HAP-1 (cell line): ENCODE measurements around the gene TMEM132C.

Experiments
- DNase-seq, 2 experiments: peaks; one replicate each; pipeline ENCODE4 v3.0.0-alpha.2; 2016 to 2020; ENCODE audit warnings: low spot score in 2 of 2
- H3K27me3 ChIP-seq: fragments of 250-450 bp; sonication (Bioruptor Pico); 2 replicates; pipeline ENCODE4 v1.5.1; 2020; ENCODE audit warnings: low read depth, mild to moderate bottlenecking, moderate library complexity
- H3K36me3 ChIP-seq: fragments of 250-450 bp; sonication (Bioruptor Pico); replicated peaks from 2 replicates; pipeline ENCODE4 v1.5.1; 2020; ENCODE audit warnings: mild to moderate bottlenecking
- H3K4me1 ChIP-seq: fragments of 250-450 bp; sonication (Bioruptor Pico); 2 replicates; pipeline ENCODE4 v1.5.1; 2020; ENCODE audit warnings: mild to moderate bottlenecking
- H3K4me3 ChIP-seq: fragments of 250-450 bp; sonication (Bioruptor Pico); 2 replicates; pipeline ENCODE4 v1.5.1; 2020; ENCODE audit warnings: mild to moderate bottlenecking, moderate library complexity
- H3K9me3 ChIP-seq: fragments of 250-450 bp; sonication (Bioruptor Pico); 2 replicates; pipeline ENCODE4 v1.5.1; 2020; ENCODE audit warnings: mild to moderate bottlenecking, moderate library complexity
- in situ Hi-C: fragments of 300-500 bp; cut with MboI; formaldehyde crosslinking; loops from 3 replicates; pipeline ENCODE4 v1.14.3; 2020; ENCODE audit warnings: low sequenced_read_pairs, inconsistent platforms, mixed read lengths

The TMEM132C gene

DNA sequence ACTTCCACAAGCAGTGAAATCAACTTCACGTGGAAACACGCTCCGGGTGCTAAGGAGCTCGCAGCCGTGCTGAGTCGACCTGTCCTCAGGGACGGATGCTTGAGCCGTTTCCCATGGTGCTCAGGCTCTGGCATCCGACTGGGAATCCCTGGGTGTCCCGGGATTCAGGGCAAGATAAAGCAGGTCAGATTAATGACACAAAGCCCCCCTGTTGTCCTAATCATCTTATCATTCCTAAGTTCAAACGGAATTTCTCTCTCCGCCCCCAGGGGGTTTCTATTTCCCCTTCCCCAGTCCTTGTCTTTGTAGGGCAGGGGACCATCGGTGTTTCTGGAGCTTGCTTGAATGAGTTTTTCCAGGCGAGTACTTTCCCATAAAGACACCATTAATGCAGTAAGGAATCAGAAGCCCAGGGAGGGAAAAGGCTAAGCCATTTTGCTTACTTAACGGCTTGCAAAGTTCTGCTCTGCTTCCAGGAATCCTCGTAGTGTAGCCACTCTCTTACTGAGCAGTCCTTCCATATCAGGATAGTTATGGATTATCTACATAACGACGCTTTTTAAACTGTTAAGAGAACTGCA lies 116.5 kb downstream of the TMEM132C start:
- H3K36me3 ChIP-seq = no peaks in the 10 kb centered on the region
- no peaks in the 10 kb centered on the region for H3K4me1 ChIP-seq
- no peak overlapping the region for H3K4me3 ChIP-seq
- no peaks in the 10 kb centered on the region; the same call in 1 of the 2 replicates for H3K9me3 ChIP-seq
- DNase-seq = no peak
- H3K27me3 ChIP-seq = no peaks in the 10 kb centered on the region
- in situ Hi-C loops = no loop called here

DNA sequence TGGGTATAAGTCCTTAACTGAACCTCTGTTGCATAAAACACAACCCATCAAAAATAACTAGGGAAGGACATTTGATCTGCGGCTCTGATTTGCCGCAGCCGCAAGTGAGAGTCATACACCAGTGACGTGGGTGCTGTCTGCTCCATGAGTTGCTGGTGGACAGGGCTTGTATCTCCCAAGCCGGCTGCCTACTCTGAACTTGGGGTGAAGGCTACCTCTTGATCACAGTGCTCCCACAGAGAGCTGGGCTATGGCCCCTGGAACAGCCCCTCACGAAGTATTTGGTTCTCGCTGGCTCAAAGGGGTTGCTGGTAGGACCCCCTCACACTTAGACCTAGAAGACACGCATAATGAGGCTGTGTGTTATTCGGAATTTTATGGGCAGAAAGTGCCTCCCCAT lies 118.8 kb downstream of the TMEM132C start:
- H3K27me3 ChIP-seq = no peaks in the 10 kb centered on the region

DNA sequence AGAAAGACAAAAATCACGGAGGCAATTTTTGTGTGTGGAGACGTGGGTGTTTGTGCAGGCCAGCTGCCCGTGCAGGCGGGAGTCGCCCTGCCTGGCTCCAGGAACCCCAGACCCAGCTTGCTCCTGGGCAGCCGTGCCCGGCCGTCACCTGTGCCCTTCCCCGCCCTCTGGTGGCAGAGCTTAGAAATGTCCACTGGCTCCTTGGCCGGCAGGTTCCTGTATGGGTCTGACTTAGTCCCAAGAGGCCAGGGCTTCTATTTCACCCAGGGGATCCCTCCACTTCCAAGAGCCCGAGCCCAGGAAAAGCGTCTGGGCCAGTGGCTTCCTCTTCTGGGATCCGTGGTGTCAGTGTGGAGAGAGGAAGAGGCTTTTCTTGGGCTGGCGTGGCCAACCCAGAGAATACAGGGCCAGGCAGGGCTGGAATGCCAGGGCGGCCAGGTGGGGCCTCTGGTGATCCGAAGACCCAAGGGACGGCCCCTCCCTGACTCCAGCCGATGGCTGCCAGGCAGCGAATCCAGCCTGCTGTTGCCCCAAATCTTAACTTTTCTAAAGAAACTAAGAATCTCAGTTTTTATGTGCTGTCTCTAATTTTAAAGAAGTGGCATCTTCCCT lies 120.9 kb downstream of the TMEM132C start:
- in situ Hi-C loops = no loop called here
- peak in 1 of 2 experiments; percentile 24 for DNase-seq
- H3K27me3 ChIP-seq = no peaks in the 10 kb centered on the region
- H3K36me3 ChIP-seq = no peaks in the 10 kb centered on the region
- H3K4me1 ChIP-seq = no peaks in the 10 kb centered on the region
- no peak overlapping the region for H3K4me3 ChIP-seq
- H3K9me3 ChIP-seq = no peaks in the 10 kb centered on the region

More for the DNA sequence above, 118.8 kb downstream of the TMEM132C start:
- Histone ChIP-seq H3K9me3 (no peaks in the 10 kb centered on the region), H3K4me1 (no peaks in the 10 kb centered on the region), H3K4me3 (no peak overlapping the region), H3K36me3 (no peaks in the 10 kb centered on the region)
- in situ Hi-C loops = no loop called here
- DNase-seq = no peak

DNA sequence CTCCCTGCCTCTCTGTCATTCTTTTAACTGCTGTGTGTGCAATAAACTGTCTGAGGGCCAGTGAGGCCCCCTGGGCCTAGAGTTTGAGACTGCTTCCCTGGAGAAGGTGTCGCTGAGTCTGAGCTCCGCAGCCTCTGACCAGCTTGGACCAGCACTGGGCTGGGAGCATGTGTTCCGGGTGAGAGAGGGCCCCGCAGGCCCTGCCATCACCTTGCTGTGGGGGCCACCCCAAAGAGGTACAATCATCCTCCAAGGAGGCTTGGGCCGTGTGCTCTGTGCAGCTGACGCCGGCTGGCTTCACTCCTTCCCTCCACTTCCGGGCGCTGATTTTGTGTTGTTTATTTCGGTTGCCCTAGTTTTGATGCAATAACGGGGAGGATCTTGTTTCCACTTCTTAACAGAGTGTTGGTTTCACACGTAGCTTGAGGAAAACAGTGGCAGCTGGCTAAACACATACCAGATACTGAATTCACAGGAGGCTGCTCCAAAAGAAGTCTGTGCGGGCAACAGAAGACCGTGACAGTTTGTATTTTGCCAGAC lies 121.6 kb downstream of the TMEM132C start:
- DNase-seq = no peak
- Histone ChIP-seq H3K27me3 (no peaks in the 10 kb centered on the region), H3K9me3 (no peaks in the 10 kb centered on the region), H3K36me3 (no peaks in the 10 kb centered on the region), H3K4me1 (no peaks in the 10 kb centered on the region), H3K4me3 (no peak overlapping the region)
- in situ Hi-C loops = no loop called here

DNA sequence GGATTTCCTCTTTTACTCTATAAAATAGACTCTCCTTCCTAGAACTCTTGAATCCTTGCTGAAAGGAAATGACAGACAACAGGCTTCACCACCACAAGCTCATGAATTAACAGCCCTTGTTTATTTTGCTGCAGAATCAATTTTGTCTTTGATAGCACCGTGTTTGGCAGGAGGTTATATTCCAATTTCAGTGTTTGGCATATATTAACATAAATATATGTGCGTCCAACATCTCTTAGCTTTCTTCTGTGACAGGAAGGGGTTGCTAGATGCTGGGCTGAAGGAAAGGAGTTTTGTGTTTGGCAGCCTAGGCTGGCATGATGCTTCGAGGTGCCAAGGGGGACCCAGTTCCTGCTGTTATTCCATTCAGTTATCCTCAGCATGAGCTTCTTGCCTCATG lies 126.4 kb downstream of the TMEM132C start:
- in situ Hi-C loops = no loop called here
- Histone ChIP-seq H3K36me3 (no peaks in the 10 kb centered on the region), H3K4me1 (no peaks in the 10 kb centered on the region), H3K4me3 (no peak overlapping the region), H3K9me3 (no peaks in the 10 kb centered on the region; the same call in 1 of the 2 replicates), H3K27me3 (no peaks in the 10 kb centered on the region)
- no peak for DNase-seq

DNA sequence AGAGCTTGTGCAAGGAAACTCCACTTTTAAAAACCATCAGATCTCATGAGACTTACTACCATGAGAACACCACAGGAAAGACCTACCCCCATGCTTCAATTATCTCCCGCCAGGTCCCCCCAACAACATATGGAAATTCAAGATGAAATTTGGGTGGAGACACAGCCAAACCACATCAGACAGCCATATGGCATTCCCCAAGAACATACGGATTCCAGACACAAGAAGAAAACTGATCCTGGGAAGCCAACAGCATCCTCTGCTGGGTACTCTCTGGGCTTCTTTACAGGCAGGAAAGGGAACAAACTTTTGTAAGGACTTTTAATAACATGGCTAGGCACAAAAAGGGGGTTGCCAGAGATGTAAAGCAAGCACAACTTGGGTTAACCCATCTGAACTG lies 127.2 kb downstream of the TMEM132C start:
- Histone ChIP-seq H3K9me3 (no peaks in the 10 kb centered on the region; the same call in 1 of the 2 replicates), H3K36me3 (no peaks in the 10 kb centered on the region), H3K4me3 (no peak overlapping the region), H3K4me1 (no peaks in the 10 kb centered on the region), H3K27me3 (no peaks in the 10 kb centered on the region)
- in situ Hi-C loops = no loop called here
- DNase-seq = no peak

DNA sequence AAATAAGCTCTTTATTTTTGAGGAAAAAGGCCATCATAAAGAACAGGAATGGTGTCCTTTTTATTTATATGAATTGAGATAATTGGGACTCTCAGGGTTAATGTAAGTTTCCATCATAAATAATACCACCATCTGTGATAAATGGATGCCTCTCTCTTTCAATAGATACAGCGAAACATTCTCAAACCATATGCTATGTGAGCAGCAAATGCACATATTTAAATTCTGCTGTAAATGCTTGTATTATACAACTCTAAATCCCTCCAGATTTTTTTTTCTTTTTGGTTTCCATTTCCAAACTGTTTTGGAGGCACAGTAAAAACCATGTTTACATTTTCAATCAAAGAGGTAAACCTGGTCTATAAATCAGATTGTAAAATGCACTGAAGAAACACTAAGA lies 132.3 kb downstream of the TMEM132C start:
- H3K4me1 ChIP-seq = no peaks in the 10 kb centered on the region
- H3K36me3 ChIP-seq = no peaks in the 10 kb centered on the region
- H3K27me3 ChIP-seq = no peaks in the 10 kb centered on the region
- no peak for DNase-seq
- in situ Hi-C loops = no loop called here
- H3K4me3 ChIP-seq = no peak overlapping the region
- H3K9me3 ChIP-seq = no peaks in the 10 kb centered on the region; the same call in 1 of the 2 replicates

DNA sequence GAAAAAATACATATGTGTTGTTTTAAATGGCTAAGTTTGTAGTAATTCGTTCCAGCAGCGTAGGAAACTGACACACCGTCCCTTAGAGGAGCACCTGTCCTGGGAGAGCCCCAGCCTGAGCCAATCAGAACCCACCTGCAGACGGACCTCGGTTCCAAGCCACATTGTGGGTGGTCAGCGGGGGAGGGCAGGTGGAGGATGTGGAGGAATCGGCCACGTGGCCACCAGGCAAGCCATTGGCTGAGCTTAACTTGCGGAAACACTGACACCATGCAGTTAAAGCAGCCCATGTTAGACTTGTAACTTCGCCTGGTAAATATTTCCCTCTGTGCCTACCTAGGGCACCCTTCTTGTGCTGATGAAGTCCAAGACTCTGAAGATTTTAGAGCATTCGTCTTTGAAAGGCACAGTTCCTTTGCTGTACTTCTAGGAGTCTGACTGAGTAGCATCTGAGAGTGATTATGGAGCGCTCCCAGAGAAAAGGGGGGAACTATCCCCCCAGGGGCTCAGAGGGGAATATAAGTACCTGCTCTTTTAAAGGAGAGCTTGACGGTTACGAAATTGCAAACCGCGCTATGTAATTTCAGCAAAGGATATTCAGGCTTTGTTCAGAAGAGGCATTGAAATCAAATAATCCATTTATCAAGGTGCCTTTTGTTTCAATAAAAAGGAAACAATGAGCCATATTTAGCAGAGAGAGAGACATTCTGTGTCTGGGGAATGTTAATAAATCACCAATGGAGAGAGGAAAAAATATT lies 135.7 kb downstream of the TMEM132C start:
- H3K27me3 ChIP-seq = no peaks in the 10 kb centered on the region
- H3K4me3 ChIP-seq = no peak overlapping the region
- H3K4me1 ChIP-seq = no peaks in the 10 kb centered on the region
- no peaks in the 10 kb centered on the region for H3K36me3 ChIP-seq
- no peaks in the 10 kb centered on the region; the same call in 1 of the 2 replicates for H3K9me3 ChIP-seq
- no peak for DNase-seq
- in situ Hi-C loops = no loop called here

DNA sequence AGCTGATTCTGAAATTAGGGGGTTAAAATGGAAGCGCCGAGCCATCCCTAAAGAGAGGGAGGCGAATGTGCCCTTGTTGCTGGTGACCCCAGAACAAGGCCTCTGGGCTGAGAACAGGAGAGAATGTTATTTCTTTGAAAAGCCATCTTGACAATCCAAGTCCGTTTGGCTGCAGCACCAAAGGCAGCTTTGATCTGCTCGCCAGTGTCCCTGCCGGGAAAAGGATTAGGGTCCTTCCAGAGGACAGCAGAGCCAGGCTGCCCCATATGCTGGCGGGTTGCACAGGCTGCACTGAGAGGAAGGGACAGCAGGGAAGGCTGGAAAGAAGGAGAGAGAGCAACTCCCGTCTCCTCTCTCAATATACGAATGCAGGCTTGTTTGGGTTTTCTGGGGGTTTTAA lies 141.7 kb downstream of the TMEM132C start:
- Histone ChIP-seq H3K27me3 (no peaks in the 10 kb centered on the region), H3K4me3 (no peak overlapping the region), H3K9me3 (no peaks in the 10 kb centered on the region), H3K4me1 (no peaks in the 10 kb centered on the region), H3K36me3 (no peaks in the 10 kb centered on the region)
- no peak for DNase-seq
- in situ Hi-C loops = no loop called here

DNA sequence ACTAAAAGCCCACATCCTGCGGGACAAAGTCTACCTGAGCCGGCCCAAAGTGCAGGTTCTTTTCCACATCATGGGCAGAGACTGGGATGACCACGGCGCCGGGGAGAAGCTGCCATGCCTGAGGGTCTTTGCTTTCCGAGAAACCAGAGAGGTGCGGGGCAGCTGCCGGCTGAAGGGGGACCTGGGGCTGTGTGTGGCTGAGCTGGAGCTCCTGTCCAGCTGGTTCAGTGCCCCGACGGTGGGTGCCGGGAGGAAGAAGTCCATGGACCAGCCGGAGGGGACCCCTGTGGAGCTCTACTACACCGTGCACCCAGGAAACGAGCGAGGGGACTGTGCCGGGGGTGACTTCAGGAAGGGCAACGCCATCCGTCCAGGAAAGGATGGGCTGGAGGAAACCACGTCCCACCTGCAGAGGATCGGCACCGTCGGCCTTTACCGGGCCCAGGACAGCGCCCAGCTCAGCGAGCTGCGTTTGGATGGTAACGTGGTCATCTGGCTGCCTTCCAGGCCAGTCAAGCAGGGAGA lies 148.1 kb downstream of the TMEM132C start:
- Histone ChIP-seq H3K27me3 (no peaks in the 10 kb centered on the region), H3K36me3 (no peaks in the 10 kb centered on the region), H3K9me3 (no peaks in the 10 kb centered on the region), H3K4me1 (no peaks in the 10 kb centered on the region), H3K4me3 (no peak overlapping the region)
- no peak for DNase-seq
- in situ Hi-C loops = no loop called here

DNA sequence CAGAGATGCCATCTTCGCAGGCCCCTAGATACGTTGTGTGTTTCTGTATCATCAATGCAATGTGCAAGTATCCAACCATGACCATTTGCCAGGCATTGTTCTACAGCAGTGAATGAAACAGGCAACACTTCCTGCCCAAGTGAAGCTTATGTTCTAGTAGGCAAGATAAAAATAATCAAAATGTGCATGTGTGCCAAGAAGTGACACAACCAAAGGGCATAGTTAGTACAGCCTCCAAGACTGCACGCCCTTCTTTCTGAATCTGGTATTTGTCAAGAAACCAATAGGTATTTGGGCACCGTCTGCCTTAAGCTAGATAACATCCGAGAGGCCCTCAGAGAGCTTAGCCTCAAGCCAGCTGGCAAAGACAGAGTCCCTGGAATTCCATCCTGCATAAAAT lies 152.0 kb downstream of the TMEM132C start:
- in situ Hi-C loops = no loop called here
- Histone ChIP-seq H3K36me3 (no peaks in the 10 kb centered on the region), H3K4me3 (no peak overlapping the region), H3K9me3 (no peaks in the 10 kb centered on the region), H3K4me1 (no peaks in the 10 kb centered on the region), H3K27me3 (no peaks in the 10 kb centered on the region)
- no peak for DNase-seq

DNA sequence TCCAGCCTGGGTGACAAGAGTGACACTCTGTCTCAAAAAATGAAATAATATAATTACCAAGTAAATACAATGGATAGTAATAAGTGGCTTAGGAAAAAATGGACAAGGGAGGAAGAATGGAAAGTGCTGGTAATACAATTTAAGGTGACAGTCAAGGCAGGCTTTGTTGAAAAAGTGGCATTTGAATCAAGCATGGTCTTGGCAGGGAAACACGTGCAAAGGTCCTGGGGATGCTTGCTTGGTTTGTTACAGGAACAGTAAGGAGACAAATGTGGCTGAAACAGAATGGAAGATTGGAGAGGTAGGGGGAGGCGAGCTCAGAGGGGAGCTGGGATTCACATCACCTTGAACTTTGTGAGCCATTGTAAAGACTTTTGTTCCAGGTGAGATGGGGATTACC lies 153.2 kb downstream of the TMEM132C start:
- no peak for DNase-seq
- Histone ChIP-seq H3K27me3 (no peaks in the 10 kb centered on the region), H3K9me3 (no peaks in the 10 kb centered on the region), H3K4me3 (no peak overlapping the region), H3K4me1 (no peaks in the 10 kb centered on the region), H3K36me3 (no peaks in the 10 kb centered on the region)
- in situ Hi-C loops = no loop called here

DNA sequence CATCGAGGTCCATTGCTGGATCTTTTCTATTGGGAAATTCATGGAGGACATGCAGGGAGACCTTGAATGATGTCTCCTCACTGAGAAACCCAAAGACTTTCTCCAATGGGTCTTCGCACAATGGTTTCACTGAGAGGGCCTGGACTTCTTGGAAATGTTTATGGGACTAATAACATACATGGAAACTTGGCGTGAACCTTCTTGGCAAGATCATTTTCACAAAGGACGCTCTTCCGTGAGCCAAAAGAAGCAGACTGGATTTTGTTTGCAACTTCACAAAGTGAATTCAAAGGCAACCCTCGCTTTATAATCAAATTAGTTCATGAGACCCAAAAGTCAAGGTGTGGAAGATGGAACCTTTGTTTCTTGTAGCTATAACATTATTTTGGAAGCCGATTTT lies 154.4 kb downstream of the TMEM132C start:
- Histone ChIP-seq H3K4me1 (no peaks in the 10 kb centered on the region), H3K27me3 (no peaks in the 10 kb centered on the region), H3K36me3 (no peaks in the 10 kb centered on the region), H3K9me3 (no peaks in the 10 kb centered on the region), H3K4me3 (no peak overlapping the region)
- in situ Hi-C loops = no loop called here
- DNase-seq = no peak

DNA sequence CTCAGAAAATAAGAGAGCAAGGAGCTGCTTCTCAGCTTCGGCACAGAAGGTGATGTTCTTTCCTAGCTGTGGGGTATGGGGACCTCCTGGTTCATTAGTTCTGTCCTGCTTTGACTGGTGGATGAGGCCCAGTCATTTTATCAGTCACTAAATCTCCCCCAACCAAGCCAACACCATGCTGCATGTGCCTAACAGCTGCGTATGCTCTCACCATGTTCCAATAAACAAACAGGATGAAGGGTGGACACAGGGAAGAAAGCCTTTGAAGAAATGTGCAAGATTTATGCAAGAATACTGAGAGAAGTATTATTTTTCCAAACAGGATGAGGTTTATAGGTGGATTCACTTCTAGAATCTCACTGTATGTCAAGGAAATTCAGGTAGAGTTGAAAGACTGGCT lies 156.2 kb downstream of the TMEM132C start:
- Histone ChIP-seq H3K9me3 (no peaks in the 10 kb centered on the region), H3K36me3 (no peaks in the 10 kb centered on the region), H3K4me1 (no peaks in the 10 kb centered on the region), H3K27me3 (no peaks in the 10 kb centered on the region), H3K4me3 (no peak overlapping the region)
- DNase-seq = no peak
- in situ Hi-C loops = no loop called here
